Activated naive CD4-positive, alpha-beta T cell treated with anti-CD3 and anti-CD28 coated beads, Interleukin-2, amount 10 ng/mL, durations not matched to agents 5 hours and 36 hours (primary cell): ENCODE results near the gene UST. TPM values are rescaled to one million over a fixed set of nuclear protein-coding genes. Genes with fewer than 3 reads are reported as not detected.

ENCODE experiments used
- total RNA-seq, 2 experiments: library from RNA; stranded (reverse); gene quantifications; one replicate each; pipeline ENCODE4 v1.2.3, GENCODE V29; 2021

The UST gene, protein sequence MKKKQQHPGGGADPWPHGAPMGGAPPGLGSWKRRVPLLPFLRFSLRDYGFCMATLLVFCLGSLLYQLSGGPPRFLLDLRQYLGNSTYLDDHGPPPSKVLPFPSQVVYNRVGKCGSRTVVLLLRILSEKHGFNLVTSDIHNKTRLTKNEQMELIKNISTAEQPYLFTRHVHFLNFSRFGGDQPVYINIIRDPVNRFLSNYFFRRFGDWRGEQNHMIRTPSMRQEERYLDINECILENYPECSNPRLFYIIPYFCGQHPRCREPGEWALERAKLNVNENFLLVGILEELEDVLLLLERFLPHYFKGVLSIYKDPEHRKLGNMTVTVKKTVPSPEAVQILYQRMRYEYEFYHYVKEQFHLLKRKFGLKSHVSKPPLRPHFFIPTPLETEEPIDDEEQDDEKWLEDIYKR
- under 1 TPM; 0.43 to 0.48 TPM for total RNA-seq

DNA sequence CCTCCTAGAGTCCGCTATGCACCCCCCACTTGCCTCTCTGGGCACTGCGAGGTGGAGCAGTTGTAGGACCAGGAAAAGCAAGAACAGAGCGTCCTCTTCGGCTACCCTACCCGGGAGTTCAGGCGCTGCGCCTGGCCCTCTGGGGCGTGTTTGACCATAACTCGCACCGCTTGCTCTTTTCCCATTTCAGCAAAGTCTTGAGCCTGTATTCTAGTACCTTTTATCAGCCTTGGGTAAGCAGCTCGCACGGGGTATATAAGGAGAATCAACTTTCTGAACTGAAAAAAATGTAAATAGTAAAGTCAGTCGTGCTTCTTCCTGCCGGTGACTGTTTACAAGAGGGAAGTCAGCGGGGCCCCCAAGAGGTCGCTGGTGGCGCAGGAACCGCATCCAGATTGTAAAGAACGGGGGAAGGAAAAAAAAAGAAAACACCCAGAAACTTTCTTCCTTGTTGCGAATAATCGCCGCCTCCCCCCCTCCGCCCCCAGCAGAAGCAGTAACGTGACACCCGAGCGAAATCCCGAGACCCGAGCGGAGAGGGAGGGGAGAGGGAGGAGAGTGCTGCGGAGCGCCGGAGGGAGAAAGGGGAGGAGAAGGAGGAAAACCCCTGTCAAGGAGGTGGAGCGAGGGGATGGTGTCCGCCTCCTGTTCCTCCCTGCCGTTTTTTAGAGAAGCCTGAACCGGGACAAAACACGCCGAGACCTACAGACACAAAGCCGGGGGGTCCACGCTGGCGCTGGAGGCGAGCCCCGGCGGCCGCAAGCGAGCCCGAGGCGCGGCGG lies at the start of gene UST:
Gene UST, plus strand, starts transcription at position 668 of the 782 bp plus-strand sequence. CDS start 401 bp downstream, outside the sequence.

